Measurements from ENCODE around the gene HCRTR2. TPM values are rescaled to one million over a fixed set of nuclear protein-coding genes. Genes with fewer than 3 reads are reported as not detected.

HCRTR2 gene
- total and polyA plus RNA-seq, 2 donors from 2014 or later, result 0.34 TPM; not detected in 1

DNA sequence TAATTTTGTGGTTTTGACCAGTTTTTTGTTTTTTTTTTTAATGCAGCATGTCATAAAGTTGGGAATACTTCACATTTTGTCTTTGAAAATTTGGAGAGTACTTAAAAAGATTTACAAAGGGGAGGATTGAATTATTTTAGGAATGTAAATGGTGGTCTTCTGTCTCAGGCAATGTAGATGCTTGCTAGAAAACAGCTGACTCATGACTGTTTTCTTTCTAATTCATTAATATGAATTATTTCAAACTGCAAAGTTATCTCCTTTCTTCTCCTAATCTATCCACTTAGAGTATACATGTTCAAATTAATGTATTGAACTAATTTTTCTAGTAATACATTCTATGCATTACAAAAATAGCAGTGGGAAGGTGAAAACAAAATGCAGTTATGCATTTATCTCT, 24.9 kb downstream of the HCRTR2 start:
- Histone ChIP-seq H3K4me3 (ENCODE audit: low read length in 3 of 3) (no peak overlapping the region), H3K4me1 (ENCODE audit: control insufficient read depth in 2 of 3, insufficient read depth in 2 of 3, low read depth in 1 of 3, low read length in 3 of 3) (no peaks in the 10 kb centered on the region), H3K27me3 (ENCODE audit: control insufficient read depth, insufficient read depth, low read length) (no peaks in the 10 kb centered on the region), H3K27ac (ENCODE audit: low read depth in 2 of 2, low read length in 2 of 2) (no peak overlapping the region), H3K36me3 (ENCODE audit: control insufficient read depth in 2 of 3, insufficient read depth in 3 of 3, low read length in 3 of 3) (no peaks in the 10 kb centered on the region), H3K9me3 (ENCODE audit: control insufficient read depth in 2 of 3, insufficient read depth in 1 of 3, low read length in 3 of 3) (no peaks in the 10 kb centered on the region), H3K9ac (ENCODE audit: low read length in 3 of 3) (no peak overlapping the region)
- FAIRE-seq (no peak), DNase-seq (no peak)
- intact Hi-C loops (cut with DNase I), result no loop called here
- TF ChIP-seq, protein P1, sequence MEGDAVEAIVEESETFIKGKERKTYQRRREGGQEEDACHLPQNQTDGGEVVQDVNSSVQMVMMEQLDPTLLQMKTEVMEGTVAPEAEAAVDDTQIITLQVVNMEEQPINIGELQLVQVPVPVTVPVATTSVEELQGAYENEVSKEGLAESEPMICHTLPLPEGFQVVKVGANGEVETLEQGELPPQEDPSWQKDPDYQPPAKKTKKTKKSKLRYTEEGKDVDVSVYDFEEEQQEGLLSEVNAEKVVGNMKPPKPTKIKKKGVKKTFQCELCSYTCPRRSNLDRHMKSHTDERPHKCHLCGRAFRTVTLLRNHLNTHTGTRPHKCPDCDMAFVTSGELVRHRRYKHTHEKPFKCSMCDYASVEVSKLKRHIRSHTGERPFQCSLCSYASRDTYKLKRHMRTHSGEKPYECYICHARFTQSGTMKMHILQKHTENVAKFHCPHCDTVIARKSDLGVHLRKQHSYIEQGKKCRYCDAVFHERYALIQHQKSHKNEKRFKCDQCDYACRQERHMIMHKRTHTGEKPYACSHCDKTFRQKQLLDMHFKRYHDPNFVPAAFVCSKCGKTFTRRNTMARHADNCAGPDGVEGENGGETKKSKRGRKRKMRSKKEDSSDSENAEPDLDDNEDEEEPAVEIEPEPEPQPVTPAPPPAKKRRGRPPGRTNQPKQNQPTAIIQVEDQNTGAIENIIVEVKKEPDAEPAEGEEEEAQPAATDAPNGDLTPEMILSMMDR (IDR thresholded peaks at IDR 0.05; ENCODE audit: borderline replicate concordance, extremely low read depth, insufficient read depth), result no peak

DNA sequence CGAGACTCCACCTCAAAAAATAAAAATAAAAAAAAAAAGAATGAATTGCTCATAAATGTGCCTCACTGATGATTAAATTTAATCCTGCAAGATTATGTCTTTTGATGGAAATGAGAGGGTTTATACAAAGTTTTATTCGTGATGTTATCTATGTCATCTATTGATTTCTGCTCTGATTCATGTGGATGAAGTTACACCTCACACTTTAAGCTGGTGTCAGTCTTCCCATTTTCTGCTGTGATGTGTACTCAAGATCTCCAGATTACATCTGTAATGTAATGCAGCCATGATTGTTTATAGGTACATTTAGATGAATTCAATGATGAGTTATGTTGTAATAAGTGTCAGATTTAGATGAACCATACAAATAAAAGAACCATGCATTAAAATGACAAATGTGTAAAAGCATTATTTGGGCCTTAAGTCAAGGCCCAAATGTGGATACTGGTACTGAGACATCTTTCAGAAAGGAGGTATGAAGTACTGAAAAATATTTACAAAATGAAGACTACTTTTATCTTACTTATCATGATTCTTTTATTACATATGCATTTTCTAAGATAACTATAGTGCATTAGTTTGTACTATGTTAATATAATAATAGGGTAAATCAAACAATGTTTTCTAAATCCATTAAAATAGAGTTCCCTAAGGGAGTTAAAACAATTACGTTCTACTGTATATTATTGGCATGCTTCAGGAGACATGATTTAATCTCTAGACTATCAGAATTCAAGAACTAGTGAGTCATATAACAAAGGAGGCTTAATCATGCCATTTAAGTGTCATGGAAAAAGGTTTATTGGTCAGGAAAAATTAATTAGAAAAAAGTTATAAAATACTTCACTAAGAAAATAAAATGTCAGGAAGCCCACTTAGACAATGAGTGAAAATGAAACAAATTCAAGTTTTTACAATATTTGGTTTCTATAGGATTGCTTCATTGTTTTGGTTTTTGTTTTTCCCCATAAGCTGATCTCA, 34.5 kb downstream of the HCRTR2 start:
- TF ChIP-seq, protein P1 (IDR thresholded peaks at IDR 0.05; ENCODE audit: borderline replicate concordance, extremely low read depth, insufficient read depth), result no peak
- peak in 2 of 5 donors; percentile 1 to 3 for DNase-seq
- Histone ChIP-seq H3K27ac (ENCODE audit: low read depth in 2 of 2, low read length in 2 of 2) (no peak overlapping the region), H3K9me3 (ENCODE audit: control insufficient read depth in 2 of 3, insufficient read depth in 1 of 3, low read length in 3 of 3) (no peaks in the 10 kb centered on the region), H3K4me1 (ENCODE audit: control insufficient read depth in 2 of 3, insufficient read depth in 2 of 3, low read depth in 1 of 3, low read length in 3 of 3) (no peaks in the 10 kb centered on the region), H3K36me3 (ENCODE audit: control insufficient read depth in 2 of 3, insufficient read depth in 3 of 3, low read length in 3 of 3) (no peaks in the 10 kb centered on the region), H3K9ac (ENCODE audit: low read length in 3 of 3) (no peak overlapping the region), H3K4me3 (ENCODE audit: low read length in 3 of 3) (no peak overlapping the region), H3K27me3 (ENCODE audit: control insufficient read depth, insufficient read depth, low read length) (no peaks in the 10 kb centered on the region)
- intact Hi-C loops (cut with DNase I), result no loop called here
- no peak for FAIRE-seq

DNA sequence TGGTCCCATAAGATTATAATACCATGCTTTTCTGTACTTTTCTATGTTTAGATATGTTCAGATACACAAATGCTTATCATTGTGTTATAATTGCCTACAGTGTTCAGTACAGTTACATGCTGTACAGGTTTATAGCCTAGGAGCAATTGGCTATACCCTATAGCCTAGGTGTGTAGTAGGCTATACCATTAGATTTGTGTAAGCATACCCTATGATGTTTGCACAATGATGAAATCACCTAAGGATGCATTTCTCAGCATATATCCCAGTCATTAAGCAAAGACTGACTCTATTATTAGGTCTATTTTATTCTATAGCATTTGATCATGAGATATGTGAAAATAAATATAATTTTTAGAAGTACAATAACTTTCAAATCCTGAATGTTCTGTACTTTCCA, 36.6 kb downstream of the HCRTR2 start:
- H3K36me3 ChIP-seq (ENCODE audit: control insufficient read depth in 2 of 3, insufficient read depth in 3 of 3, low read length in 3 of 3), result no peaks in the 10 kb centered on the region
- H3K27ac ChIP-seq (ENCODE audit: low read depth in 2 of 2, low read length in 2 of 2), result no peak overlapping the region
- no peaks in the 10 kb centered on the region for H3K4me1 ChIP-seq (ENCODE audit: control insufficient read depth in 2 of 3, insufficient read depth in 2 of 3, low read depth in 1 of 3, low read length in 3 of 3)
- FAIRE-seq (no peak), DNase-seq (no peak)
- no peak overlapping the region for H3K4me3 ChIP-seq (ENCODE audit: low read length in 3 of 3)
- H3K9ac ChIP-seq (ENCODE audit: low read length in 3 of 3), result no peak overlapping the region
- TF ChIP-seq, protein P1 (IDR thresholded peaks at IDR 0.05; ENCODE audit: borderline replicate concordance, extremely low read depth, insufficient read depth), result no peak
- intact Hi-C loops (cut with DNase I), result no loop called here
- no peaks in the 10 kb centered on the region for H3K9me3 ChIP-seq (ENCODE audit: control insufficient read depth in 2 of 3, insufficient read depth in 1 of 3, low read length in 3 of 3)
- H3K27me3 ChIP-seq (ENCODE audit: control insufficient read depth, insufficient read depth, low read length), result no peaks in the 10 kb centered on the region
